Esophagus muscularis mucosa (tissue), 2 donors: ENCODE measurements around the gene METRNL.

Source experiments
- POLR2A ChIP-seq: fragments of 450-650 bp; IDR thresholded peaks from one replicate; pipeline ENCODE4 v1.6.1; 2017; ENCODE audit warnings: antibody characterized with exemption, moderate library complexity, mild to moderate bottlenecking, low read depth
- POLR2AphosphoS5 ChIP-seq, 2 donors: sonication (generic); formaldehyde crosslinking; IDR thresholded peaks; one replicate each; pipeline ENCODE4 v1.6.1; 2017; ENCODE audit warnings: antibody characterized with exemption in 2 of 2

- no peak for TF ChIP-seq POLR2AphosphoS5 (IDR thresholded peaks at IDR 0.05)
- no peak for TF ChIP-seq POLR2A
These were observed 6.6 kb upstream of the METRNL start for GRCh38 chr17:83072600-83073358.
